Measurements from ENCODE around the gene TSPAN1.

- no peak for TF ChIP-seq EZH2 (IDR thresholded peaks at IDR 0.05; ENCODE audit: borderline replicate concordance, control insufficient read depth, low read depth, low read length)
- no peak for TF ChIP-seq ATF2 (IDR thresholded peaks at IDR 0.05; ENCODE audit: low read length)
- TF ChIP-seq POLR2A (IDR thresholded peaks at IDR 0.05; ENCODE audit: low read depth, low read length) = no peak
- no peak for TF ChIP-seq CTCF (IDR thresholded peaks at IDR 0.05 in 2 of 3, conservative IDR thresholded peaks at IDR 0.05 in 1 of 3; ENCODE audit: control insufficient read depth in 2 of 3, extremely low read depth in 1 of 3, insufficient read depth in 1 of 3, low read depth in 3 of 3, low read length in 3 of 3)
- no peak for TF ChIP-seq E2F4 (IDR thresholded peaks at IDR 0.05; ENCODE audit: low read depth, low read length)
- TF ChIP-seq EGR1 (IDR thresholded peaks at IDR 0.05; ENCODE audit: borderline replicate concordance in 1 of 2, low read depth in 2 of 2, low read length in 2 of 2) = no peak
- no peak for TF ChIP-seq REST (IDR thresholded peaks at IDR 0.05; ENCODE audit: low read depth, low read length)
- no peak for TF ChIP-seq EED (IDR thresholded peaks at IDR 0.05; ENCODE audit: low read depth)
- no peak for TF ChIP-seq MAX (IDR thresholded peaks at IDR 0.05; ENCODE audit: low read depth, low read length)
- no peak for TF ChIP-seq SIN3A (IDR thresholded peaks at IDR 0.05; ENCODE audit: low read depth, low read length)
- TF ChIP-seq USF2 (IDR thresholded peaks at IDR 0.05; ENCODE audit: borderline replicate concordance, low read depth, low read length) = no peak
Measured at GRCh38 chr1:46176211-46176865, 1.5 kb downstream of the TSPAN1 start, which contains the start of gene P3R3URF.
